Spleen (tissue), 7 donors: ENCODE results near the gene RYR3.

Experiments used
- POLR2A ChIP-seq, 3 donors: fragments of 450-650 bp; IDR thresholded peaks; one replicate each; pipeline ENCODE4 v1.5.1; 2017; ENCODE audit warnings: antibody characterized with exemption in 3 of 3, mild to moderate bottlenecking in 1 of 3
- POLR2AphosphoS5 ChIP-seq, 3 donors: sonication (generic); formaldehyde crosslinking; IDR thresholded peaks; one replicate each; pipeline ENCODE4 v1.5.1; 2017; ENCODE audit warnings: antibody characterized with exemption in 3 of 3
- TF ChIP-seq, protein P1 (sequence below), 11 experiments: fragments of 200-600 bp in 7 of 11; fragments of 450-650 bp in 4 of 11; sonication (generic) in 4 of 11; IDR thresholded peaks in 8 of 11; conservative IDR thresholded peaks in 3 of 11; 1 replicate in 7 of 11; 2 replicates in 4 of 11; pipeline versions ENCODE4 v1.4.0 to v1.8.0; 2016 to 2021; ENCODE audit warnings: antibody characterized with exemption in 11 of 11, inconsistent platforms in 4 of 11, mild to moderate bottlenecking in 1 of 11
- donor health status: DM: no; HTN: no; CAD: no; lungs with moderate emphysema.
- donor health status: DM: no; HTN: no; CAD: no.
- donor health status: DM: no; HTN: no; CAD: no.

DNA sequence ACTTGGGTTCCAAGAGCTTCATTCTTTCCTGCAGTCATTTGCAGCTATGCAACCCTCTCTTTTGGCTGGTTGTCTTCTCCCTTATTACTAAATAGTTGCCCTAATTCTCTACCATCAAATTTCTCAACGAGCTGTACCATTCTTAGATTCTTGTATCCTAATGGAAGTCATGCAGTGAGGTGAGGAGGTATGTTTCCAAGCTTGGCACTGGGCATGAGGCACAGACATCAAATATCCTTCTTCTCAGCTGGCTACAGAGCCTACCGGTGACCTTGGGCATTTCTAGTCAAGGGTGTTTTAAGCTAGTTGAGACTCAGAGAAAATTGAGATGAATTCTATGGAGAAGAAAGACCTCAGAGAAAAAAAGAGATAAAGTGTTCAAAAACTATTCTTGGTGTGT is 166.1 kb downstream of the RYR3 start:
- TF ChIP-seq, protein P1, sequence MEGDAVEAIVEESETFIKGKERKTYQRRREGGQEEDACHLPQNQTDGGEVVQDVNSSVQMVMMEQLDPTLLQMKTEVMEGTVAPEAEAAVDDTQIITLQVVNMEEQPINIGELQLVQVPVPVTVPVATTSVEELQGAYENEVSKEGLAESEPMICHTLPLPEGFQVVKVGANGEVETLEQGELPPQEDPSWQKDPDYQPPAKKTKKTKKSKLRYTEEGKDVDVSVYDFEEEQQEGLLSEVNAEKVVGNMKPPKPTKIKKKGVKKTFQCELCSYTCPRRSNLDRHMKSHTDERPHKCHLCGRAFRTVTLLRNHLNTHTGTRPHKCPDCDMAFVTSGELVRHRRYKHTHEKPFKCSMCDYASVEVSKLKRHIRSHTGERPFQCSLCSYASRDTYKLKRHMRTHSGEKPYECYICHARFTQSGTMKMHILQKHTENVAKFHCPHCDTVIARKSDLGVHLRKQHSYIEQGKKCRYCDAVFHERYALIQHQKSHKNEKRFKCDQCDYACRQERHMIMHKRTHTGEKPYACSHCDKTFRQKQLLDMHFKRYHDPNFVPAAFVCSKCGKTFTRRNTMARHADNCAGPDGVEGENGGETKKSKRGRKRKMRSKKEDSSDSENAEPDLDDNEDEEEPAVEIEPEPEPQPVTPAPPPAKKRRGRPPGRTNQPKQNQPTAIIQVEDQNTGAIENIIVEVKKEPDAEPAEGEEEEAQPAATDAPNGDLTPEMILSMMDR (IDR thresholded peaks at IDR 0.05 in 8 of 11, conservative IDR thresholded peaks at IDR 0.05 in 3 of 11): no peak
- TF ChIP-seq POLR2A (IDR thresholded peaks at IDR 0.05): no peak
- no peak for TF ChIP-seq POLR2AphosphoS5 (IDR thresholded peaks at IDR 0.05)
